Caco-2 (cell line): Measurements from ENCODE around the gene MYL11. TPM values are rescaled to one million over a fixed set of nuclear protein-coding genes. Genes with fewer than 3 reads are reported as not detected.

Experiments
- BruUV-seq: library from RNA; stranded (reverse); fragments of 400-500 nt; replicated peaks from 2 replicates; lab custom pipeline; 2021; lab: Mats Ljungman, UMichigan
- CTCF ChIA-PET: fragments of 300-600 bp; sonication (Branson Sonifier 250); formaldehyde crosslinking; loops from one replicate; lab custom pipeline; 2022; ENCODE audit warnings: antibody characterized with exemption; lab: Charles Lee
- POLR2A ChIA-PET: fragments of 300-600 bp; sonication (Branson Sonifier 250); formaldehyde crosslinking; loops from one replicate; lab custom pipeline; 2022; ENCODE audit warnings: antibody characterized with exemption; lab: Charles Lee
- DNase-seq, 2 experiments: peaks; one replicate each; pipeline versions ENCODE4 v3.0.0 to v3.0.0-alpha.2; 2020 to 2022
- H3K27me3 ChIP-seq: replicated peaks from 2 replicates; pipeline ENCODE4 v1.6.0; 2011; ENCODE audit warnings: low read length; ENCODE audit not compliant: control insufficient read depth, insufficient read depth
- H3K36me3 ChIP-seq: 2 replicates; pipeline ENCODE4 v1.5.1; 2011; ENCODE audit warnings: low read length; ENCODE audit not compliant: control insufficient read depth, insufficient read depth
- H3K4me1 ChIP-seq: fragments of 250-450 bp; sonication (Bioruptor Pico); 2 replicates; pipeline ENCODE4 v1.5.1; 2020; ENCODE audit warnings: mild to moderate bottlenecking
- H3K4me3 ChIP-seq: 2 replicates; pipeline ENCODE4 v1.5.1; 2011; ENCODE audit warnings: low read depth, mild to moderate bottlenecking, control low read depth, low read length
- H3K9me3 ChIP-seq: fragments of 250-450 bp; sonication (Bioruptor Pico); 2 replicates; pipeline ENCODE4 v1.5.1; 2020; ENCODE audit warnings: mild to moderate bottlenecking, moderate library complexity
- H3K27ac Mint-ChIP-seq: one replicate; pipeline ENCODE4 v1.8.0; 2022; ENCODE audit warnings: mixed read lengths; ENCODE audit not compliant: unreplicated experiment
- H3K27me3 Mint-ChIP-seq: one replicate; pipeline ENCODE4 v1.8.0; 2022; ENCODE audit warnings: mixed read lengths; ENCODE audit not compliant: insufficient read depth, unreplicated experiment
- H3K36me3 Mint-ChIP-seq: one replicate; pipeline ENCODE4 v1.8.0; 2022; ENCODE audit warnings: mild to moderate bottlenecking, mixed read lengths; ENCODE audit not compliant: insufficient read depth, unreplicated experiment
- H3K4me1 Mint-ChIP-seq: one replicate; pipeline ENCODE4 v1.8.0; 2022; ENCODE audit warnings: low read depth, mixed read lengths; ENCODE audit not compliant: unreplicated experiment
- H3K4me3 Mint-ChIP-seq: one replicate; pipeline ENCODE4 v1.8.0; 2022; ENCODE audit warnings: mild to moderate bottlenecking, moderate library complexity, mixed read lengths; ENCODE audit not compliant: unreplicated experiment
- H3K9me3 Mint-ChIP-seq: one replicate; pipeline ENCODE4 v1.8.0; 2022; ENCODE audit warnings: mixed read lengths; ENCODE audit not compliant: unreplicated experiment
- CTCF ChIP-seq, 2 experiments: fragments of 200-600 bp in 1 of 2; IDR thresholded peaks; 1 replicate in 1 of 2; 2 replicates in 1 of 2; pipeline versions ENCODE4 v1.5.1 to v1.8.0; 2011 to 2022; ENCODE audit warnings: antibody characterized with exemption in 1 of 2, control low read depth in 1 of 2, inconsistent platforms in 1 of 2, low read depth in 1 of 2, low read length in 1 of 2, mild to moderate bottlenecking in 1 of 2, moderate library complexity in 1 of 2; ENCODE audit not compliant: insufficient read depth in 1 of 2, severe bottlenecking in 1 of 2, unreplicated experiment in 1 of 2
- intact Hi-C: fragments of 100-400 bp; cut with micrococcal nuclease; formaldehyde crosslinking; loops from one replicate; pipeline ENCODE4 v1.10.0; 2022; ENCODE audit not compliant: unreplicated experiment
- total RNA-seq: library from RNA; stranded (reverse); gene quantifications from 2 replicates; pipeline ENCODE4 v1.2.3, GENCODE V29; 2022

The MYL11 gene
- total RNA-seq, 1 experiment from 2014 or later = 2.9 TPM

GRCh38 chr16:30380072-30380802 lies 5.6 kb downstream of the MYL11 start:
- H3K9me3 ChIP-seq = no peaks in the 10 kb centered on the region
- no peaks in the 10 kb centered on the region for H3K36me3 ChIP-seq
- no peak for DNase-seq
- peaks cover 26% of the 10 kb centered on the region for H3K36me3 Mint-ChIP-seq
- no peak for TF ChIP-seq CTCF (IDR thresholded peaks at IDR 0.05; ENCODE audit: insufficient read depth in 1 of 2, low read depth in 1 of 2, low read length in 1 of 2, severe bottlenecking in 1 of 2, unreplicated experiment in 1 of 2)
- intact Hi-C loops = no loop called here
- no peaks in the 10 kb centered on the region for H3K9me3 Mint-ChIP-seq
- H3K27me3 ChIP-seq = no peaks in the 10 kb centered on the region
- H3K4me3 ChIP-seq = no peak overlapping the region; the same call in 1 of the 2 replicates
- no peak overlapping the region for H3K27ac Mint-ChIP-seq
- ChIA-PET CTCF (no interaction called here), POLR2A (no interaction called here)
- H3K4me1 Mint-ChIP-seq = peaks cover 13% of the 10 kb centered on the region
- peak overlapping the region; percentile 87 for H3K4me3 Mint-ChIP-seq
- BruUV-seq = no TSS peak
- H3K27me3 Mint-ChIP-seq = no peaks in the 10 kb centered on the region
- peaks cover 18% of the 10 kb centered on the region for H3K4me1 ChIP-seq

GRCh38 chr16:30380803-30381208 lies 6.2 kb downstream of the MYL11 start:
- H3K9me3 Mint-ChIP-seq = no peaks in the 10 kb centered on the region
- H3K4me3 Mint-ChIP-seq = no peak overlapping the region
- no peaks in the 10 kb centered on the region for H3K36me3 ChIP-seq
- ChIA-PET POLR2A (no interaction called here), CTCF (interaction anchor here (1.5 kb wide), 1 partner anchor 10 kb away, joined by 3 read pairs; the partner anchor contains the start of gene TBC1D10B)
- H3K4me3 ChIP-seq = no peak overlapping the region
- DNase-seq = no peak
- H3K4me1 Mint-ChIP-seq = peaks cover 13% of the 10 kb centered on the region
- H3K4me1 ChIP-seq = peaks cover 15% of the 10 kb centered on the region
- H3K27me3 Mint-ChIP-seq = no peaks in the 10 kb centered on the region
- no peak overlapping the region for H3K27ac Mint-ChIP-seq
- TF ChIP-seq CTCF (IDR thresholded peaks at IDR 0.05; ENCODE audit: insufficient read depth in 1 of 2, low read depth in 1 of 2, low read length in 1 of 2, severe bottlenecking in 1 of 2, unreplicated experiment in 1 of 2) = no peak
- no TSS peak for BruUV-seq
- intact Hi-C loops = no loop called here
- H3K9me3 ChIP-seq = no peaks in the 10 kb centered on the region
- peaks cover 26% of the 10 kb centered on the region for H3K36me3 Mint-ChIP-seq
- H3K27me3 ChIP-seq = no peaks in the 10 kb centered on the region

GRCh38 chr16:30381291-30382041 lies 6.9 kb downstream of the MYL11 start:
- no peak overlapping the region for H3K27ac Mint-ChIP-seq
- intact Hi-C loops = no loop called here
- ChIA-PET POLR2A (interaction anchor here (1.1 kb wide), 1 partner anchor 21 kb away, joined by 3 read pairs; no protein-coding TSS in a partner anchor), CTCF (interaction anchor here (1.5 kb wide), 1 partner anchor 11 kb away, joined by 3 read pairs; the partner anchor contains the start of gene TBC1D10B)
- peaks cover 26% of the 10 kb centered on the region for H3K36me3 Mint-ChIP-seq
- H3K9me3 Mint-ChIP-seq = no peaks in the 10 kb centered on the region
- Histone ChIP-seq H3K9me3 (no peaks in the 10 kb centered on the region), H3K4me1 (peaks cover 8% of the 10 kb centered on the region), H3K4me3 (no peak overlapping the region), H3K27me3 (no peaks in the 10 kb centered on the region), H3K36me3 (no peaks in the 10 kb centered on the region)
- BruUV-seq = no TSS peak
- H3K27me3 Mint-ChIP-seq = no peaks in the 10 kb centered on the region
- peaks cover 13% of the 10 kb centered on the region for H3K4me1 Mint-ChIP-seq
- no peak overlapping the region for H3K4me3 Mint-ChIP-seq
- no peak for DNase-seq
- TF ChIP-seq CTCF (IDR thresholded peaks at IDR 0.05; ENCODE audit: insufficient read depth in 1 of 2, low read depth in 1 of 2, low read length in 1 of 2, severe bottlenecking in 1 of 2, unreplicated experiment in 1 of 2) = no peak
